AG04450 (cell line): ENCODE results near the gene PAN2. TPM values are rescaled to one million over a fixed set of nuclear protein-coding genes. Genes with fewer than 3 reads are reported as not detected.

Experiments
- CTCF ChIA-PET: fragments of 300-600, 350-600 bp; formaldehyde crosslinking; extraction: SDS; loops from one replicate; lab custom pipeline; 2022; ENCODE audit warnings: antibody characterized with exemption, inconsistent platforms; lab: Charles Lee
- POLR2A ChIA-PET: fragments of 350-600 bp; formaldehyde crosslinking; extraction: SDS; loops from one replicate; lab custom pipeline; 2021; ENCODE audit warnings: antibody characterized with exemption, inconsistent platforms; lab: Yijun Ruan, JAX
- DNase-seq: peaks from one replicate; pipeline ENCODE4 v3.0.0-alpha.2; 2011; ENCODE audit warnings: low read depth, low spot score
- H3K27ac ChIP-seq: one replicate; pipeline ENCODE4 v1.5.1; 2012; ENCODE audit warnings: low read depth, low read length, control low read depth
- H3K27me3 ChIP-seq: one replicate; pipeline ENCODE4 v1.6.0; 2012; ENCODE audit warnings: low read length; ENCODE audit not compliant: control insufficient read depth, insufficient read depth
- H3K4me3 ChIP-seq: 2 replicates; pipeline ENCODE4 v1.5.1; 2011; ENCODE audit warnings: mild to moderate bottlenecking, low read depth, low read length, control low read depth
- H3K9me3 ChIP-seq: 2 replicates; pipeline ENCODE4 v1.5.1; 2012; ENCODE audit warnings: low read length; ENCODE audit not compliant: control insufficient read depth, insufficient read depth
- polyA plus RNA-seq: library from polyadenylated mRNA; depleted of rRNA; stranded (reverse); fragments of >200 nt; gene quantifications from 2 replicates; pipeline ENCODE4 v1.2.3, GENCODE V29; 2011
- TF ChIP-seq, protein P1 (sequence below): IDR thresholded peaks from 2 replicates; pipeline ENCODE4 v1.5.1; 2011; ENCODE audit warnings: low read depth, low read length, control low read depth, inconsistent platforms

The PAN2 gene
- polyA plus RNA-seq, 1 experiment: 18.5 TPM

GRCh38 chr12:56321027-56321426 lies 12.8 kb downstream of the PAN2 start:
- TF ChIP-seq, protein P1, sequence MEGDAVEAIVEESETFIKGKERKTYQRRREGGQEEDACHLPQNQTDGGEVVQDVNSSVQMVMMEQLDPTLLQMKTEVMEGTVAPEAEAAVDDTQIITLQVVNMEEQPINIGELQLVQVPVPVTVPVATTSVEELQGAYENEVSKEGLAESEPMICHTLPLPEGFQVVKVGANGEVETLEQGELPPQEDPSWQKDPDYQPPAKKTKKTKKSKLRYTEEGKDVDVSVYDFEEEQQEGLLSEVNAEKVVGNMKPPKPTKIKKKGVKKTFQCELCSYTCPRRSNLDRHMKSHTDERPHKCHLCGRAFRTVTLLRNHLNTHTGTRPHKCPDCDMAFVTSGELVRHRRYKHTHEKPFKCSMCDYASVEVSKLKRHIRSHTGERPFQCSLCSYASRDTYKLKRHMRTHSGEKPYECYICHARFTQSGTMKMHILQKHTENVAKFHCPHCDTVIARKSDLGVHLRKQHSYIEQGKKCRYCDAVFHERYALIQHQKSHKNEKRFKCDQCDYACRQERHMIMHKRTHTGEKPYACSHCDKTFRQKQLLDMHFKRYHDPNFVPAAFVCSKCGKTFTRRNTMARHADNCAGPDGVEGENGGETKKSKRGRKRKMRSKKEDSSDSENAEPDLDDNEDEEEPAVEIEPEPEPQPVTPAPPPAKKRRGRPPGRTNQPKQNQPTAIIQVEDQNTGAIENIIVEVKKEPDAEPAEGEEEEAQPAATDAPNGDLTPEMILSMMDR: no peak
- DNase-seq: no peak
- H3K27me3 ChIP-seq: no peaks in the 10 kb centered on the region
- no peak overlapping the region for H3K27ac ChIP-seq
- no peaks in the 10 kb centered on the region; the same call in 1 of the 2 replicates for H3K9me3 ChIP-seq
- no peak overlapping the region for H3K4me3 ChIP-seq
- POLR2A ChIA-PET: interaction anchor here (0.6 kb wide), 1 partner anchor 41 kb away, joined by 9 read pairs; no protein-coding TSS in a partner anchor
- CTCF ChIA-PET: no interaction called here

DNA sequence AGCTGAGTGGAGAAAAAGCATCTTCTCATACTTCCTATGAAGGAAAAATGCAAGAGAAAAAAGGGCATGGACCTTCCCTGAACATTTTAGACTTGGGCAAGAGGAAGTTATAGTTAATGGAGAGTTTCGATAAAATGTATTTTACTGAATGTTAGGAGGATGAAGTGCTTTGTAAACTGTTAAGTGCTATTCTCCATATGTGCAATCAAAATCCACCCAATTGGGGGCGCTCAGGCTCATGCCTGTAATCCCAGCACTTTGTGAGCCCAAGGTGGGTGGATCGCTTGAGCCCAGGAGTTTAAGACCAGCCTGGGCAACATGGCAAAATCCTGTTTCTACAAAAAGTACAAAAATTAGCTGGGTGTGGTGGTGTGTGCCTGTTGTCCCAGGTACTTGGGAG lies 16.1 kb downstream of the PAN2 start:
- no peaks in the 10 kb centered on the region; the same call in 1 of the 2 replicates for H3K9me3 ChIP-seq
- no peak for DNase-seq
- H3K27me3 ChIP-seq: no peaks in the 10 kb centered on the region
- CTCF ChIA-PET: interaction anchor here (1.2 kb wide), 1 partner anchor 146 kb away, joined by 4 read pairs; no protein-coding TSS in a partner anchor
- POLR2A ChIA-PET: interaction anchor here (2.8 kb wide), 1 partner anchor 16 kb away, joined by 13 read pairs; the partner anchor contains the start of gene PAN2
- TF ChIP-seq, protein P1: no peak
- H3K27ac ChIP-seq: no peak overlapping the region
- H3K4me3 ChIP-seq: no peak overlapping the region

DNA sequence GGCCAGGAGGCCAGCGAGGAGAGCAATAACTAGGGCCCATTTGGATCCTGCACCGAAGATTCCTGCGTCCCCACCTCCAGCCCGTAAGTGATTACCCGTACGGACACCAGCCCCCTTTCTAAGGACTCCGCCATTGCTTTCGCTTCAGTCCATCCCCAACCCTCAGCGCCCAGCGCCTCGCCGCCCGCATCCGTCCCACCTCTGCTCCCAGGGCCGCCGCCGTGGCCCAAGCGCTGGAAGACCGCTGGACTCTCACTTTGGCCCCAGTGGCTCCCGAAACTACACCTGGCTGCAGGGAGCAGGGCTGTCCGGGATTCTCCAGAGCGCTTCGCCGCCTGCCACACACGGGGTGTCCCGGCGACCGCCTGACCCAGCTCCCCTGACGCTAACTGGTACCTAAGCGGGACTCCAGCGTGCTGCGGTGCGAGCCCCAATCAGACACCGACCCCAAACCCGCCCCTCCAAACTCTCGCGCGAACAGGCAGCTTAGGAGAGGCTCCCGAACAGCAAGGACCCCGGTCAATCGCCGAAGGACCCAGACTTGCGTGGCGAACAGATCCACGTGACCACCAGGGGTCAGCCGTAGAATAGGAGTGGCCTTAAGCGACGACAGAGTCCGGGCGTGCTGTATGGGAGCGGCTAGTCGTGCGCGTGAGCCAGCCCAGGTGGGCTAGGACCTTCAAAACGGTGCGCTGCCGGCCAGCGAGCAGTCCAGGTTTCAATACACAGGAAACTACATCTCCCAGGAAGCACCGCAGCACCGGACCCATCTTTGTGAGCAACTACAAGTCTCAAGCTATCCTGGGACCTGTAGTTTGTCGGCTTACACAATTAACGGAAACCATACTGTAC lies 18.0 kb downstream of the PAN2 start, which contains the start of gene CNPY2:
CNPY2 (minus strand) TSS at position 367 of the 852 bp plus-strand sequence. CDS start 771 bp downstream, outside the sequence.
- peak within 1 kb of the TSS; percentile 92 for H3K27ac ChIP-seq
- ChIA-PET POLR2A (interaction anchor here (0.7 to 2.8 kb wide), 18 partner anchors 9 to 321 kb away, joined by 3 to 21 read pairs (median 6); partner anchors contain the start of genes CS, IL23A, PAN2 and RNF41), CTCF (interaction anchor here (0.6 to 3.1 kb wide), 6 partner anchors 9 to 441 kb away, joined by 3 to 16 read pairs (median 4); no protein-coding TSS in a partner anchor)
- H3K27me3 ChIP-seq: no peaks in the 10 kb centered on the region
- H3K9me3 ChIP-seq: no peaks in the 10 kb centered on the region; the same call in 1 of the 2 replicates
- TF ChIP-seq, protein P1: no peak
- peak within 1 kb of the TSS; percentile 96 for H3K4me3 ChIP-seq
- peak; percentile 88 for DNase-seq

GRCh38 chr12:56315249-56315621 lies 18.6 kb downstream of the PAN2 start:
- POLR2A ChIA-PET: interaction anchor here (0.7 to 2.8 kb wide), 16 partner anchors 10 to 149 kb away, joined by 3 to 21 read pairs (median 6); partner anchors contain the start of genes CS, IL23A, PAN2 and RNF41
- H3K9me3 ChIP-seq: no peaks in the 10 kb centered on the region; the same call in 1 of the 2 replicates

More at GRCh38 chr12:56315249-56315621, 18.6 kb downstream of the PAN2 start:
- no peak for DNase-seq
- TF ChIP-seq, protein P1: no peak
- CTCF ChIA-PET: interaction anchor here (0.5 to 3.1 kb wide), 6 partner anchors 43 to 442 kb away, joined by 3 to 16 read pairs (median 4); no protein-coding TSS in a partner anchor
- H3K27ac ChIP-seq: peak overlapping the region; percentile 68
- H3K4me3 ChIP-seq: peak overlapping the region; percentile 96
- no peaks in the 10 kb centered on the region for H3K27me3 ChIP-seq
